Measurements from ENCODE around the gene JAK1. TPM values are rescaled to one million over a fixed set of nuclear protein-coding genes. Genes with fewer than 3 reads are reported as not detected.

JAK1 gene
- total RNA-seq, 3 donors from 2014 or later = 179 to 258 (median 196) TPM

DNA sequence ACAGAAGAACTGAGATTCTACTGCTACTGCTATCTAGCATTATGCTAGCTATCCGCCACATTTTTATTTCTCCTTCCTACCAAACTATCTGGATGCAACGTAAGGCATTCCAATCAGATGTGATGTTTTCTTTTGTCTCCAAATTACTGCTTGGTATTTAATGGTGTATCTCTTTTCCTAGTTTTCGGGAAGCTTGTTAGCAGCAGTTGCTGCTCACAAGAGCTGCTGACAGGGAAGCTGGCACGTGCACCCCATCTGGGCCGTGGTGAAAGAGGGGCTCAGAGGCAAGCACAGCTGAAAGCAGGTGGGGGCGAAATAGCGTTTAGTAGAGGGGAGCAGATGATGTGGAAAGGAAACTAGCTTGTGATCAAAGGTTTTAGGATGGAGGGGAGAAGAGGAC, 57.3 kb downstream of the JAK1 start:
- no peak overlapping the region for H3K27ac ChIP-seq
- TF ChIP-seq, protein P1, sequence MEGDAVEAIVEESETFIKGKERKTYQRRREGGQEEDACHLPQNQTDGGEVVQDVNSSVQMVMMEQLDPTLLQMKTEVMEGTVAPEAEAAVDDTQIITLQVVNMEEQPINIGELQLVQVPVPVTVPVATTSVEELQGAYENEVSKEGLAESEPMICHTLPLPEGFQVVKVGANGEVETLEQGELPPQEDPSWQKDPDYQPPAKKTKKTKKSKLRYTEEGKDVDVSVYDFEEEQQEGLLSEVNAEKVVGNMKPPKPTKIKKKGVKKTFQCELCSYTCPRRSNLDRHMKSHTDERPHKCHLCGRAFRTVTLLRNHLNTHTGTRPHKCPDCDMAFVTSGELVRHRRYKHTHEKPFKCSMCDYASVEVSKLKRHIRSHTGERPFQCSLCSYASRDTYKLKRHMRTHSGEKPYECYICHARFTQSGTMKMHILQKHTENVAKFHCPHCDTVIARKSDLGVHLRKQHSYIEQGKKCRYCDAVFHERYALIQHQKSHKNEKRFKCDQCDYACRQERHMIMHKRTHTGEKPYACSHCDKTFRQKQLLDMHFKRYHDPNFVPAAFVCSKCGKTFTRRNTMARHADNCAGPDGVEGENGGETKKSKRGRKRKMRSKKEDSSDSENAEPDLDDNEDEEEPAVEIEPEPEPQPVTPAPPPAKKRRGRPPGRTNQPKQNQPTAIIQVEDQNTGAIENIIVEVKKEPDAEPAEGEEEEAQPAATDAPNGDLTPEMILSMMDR (IDR thresholded peaks at IDR 0.05) = no peak
- no peak for TF ChIP-seq POLR2A (IDR thresholded peaks at IDR 0.05)
- TF ChIP-seq POLR2AphosphoS5 (IDR thresholded peaks at IDR 0.05) = no peak
- H3K4me1 ChIP-seq = no peaks in the 10 kb centered on the region
- intact Hi-C loops (cut with DNase I; ENCODE audit: low total_unique reads) = no loop called here
- H3K27me3 ChIP-seq = no peaks in the 10 kb centered on the region
- no peak overlapping the region for H3K4me3 ChIP-seq
- DNase-seq (ENCODE audit: low spot score in 2 of 2) = no peak
- no peaks in the 10 kb centered on the region for H3K36me3 ChIP-seq
- no peaks in the 10 kb centered on the region for H3K9me3 ChIP-seq

DNA sequence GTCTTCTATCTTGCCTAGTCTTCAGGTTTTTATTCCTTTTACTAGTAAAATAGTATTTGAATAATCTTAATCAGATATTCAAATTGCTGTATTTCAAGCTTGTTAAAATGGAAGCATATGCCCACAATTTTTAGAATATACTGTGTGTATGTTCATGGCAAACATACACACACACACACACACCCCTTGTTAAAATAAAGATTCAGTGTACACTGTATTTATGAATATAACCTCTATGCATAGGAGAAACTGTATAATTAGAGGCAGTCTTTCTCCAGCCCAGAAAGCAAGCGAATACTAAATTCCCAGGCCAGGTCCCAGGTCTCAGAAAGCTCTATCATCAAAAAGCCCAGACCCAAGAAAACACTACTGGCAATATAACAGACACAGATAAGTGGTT, 57.8 kb downstream of the JAK1 start:
- H3K4me1 ChIP-seq = no peaks in the 10 kb centered on the region
- intact Hi-C loops (cut with DNase I; ENCODE audit: low total_unique reads) = no loop called here
- H3K9me3 ChIP-seq = no peaks in the 10 kb centered on the region
- H3K36me3 ChIP-seq = no peaks in the 10 kb centered on the region
- DNase-seq (ENCODE audit: low spot score in 2 of 2) = no peak
- H3K27me3 ChIP-seq = no peaks in the 10 kb centered on the region
- H3K27ac ChIP-seq = no peak overlapping the region
- TF ChIP-seq, protein P1 (IDR thresholded peaks at IDR 0.05) = no peak
- TF ChIP-seq POLR2A (IDR thresholded peaks at IDR 0.05) = no peak
- TF ChIP-seq POLR2AphosphoS5 (IDR thresholded peaks at IDR 0.05) = no peak
- H3K4me3 ChIP-seq = no peak overlapping the region

DNA sequence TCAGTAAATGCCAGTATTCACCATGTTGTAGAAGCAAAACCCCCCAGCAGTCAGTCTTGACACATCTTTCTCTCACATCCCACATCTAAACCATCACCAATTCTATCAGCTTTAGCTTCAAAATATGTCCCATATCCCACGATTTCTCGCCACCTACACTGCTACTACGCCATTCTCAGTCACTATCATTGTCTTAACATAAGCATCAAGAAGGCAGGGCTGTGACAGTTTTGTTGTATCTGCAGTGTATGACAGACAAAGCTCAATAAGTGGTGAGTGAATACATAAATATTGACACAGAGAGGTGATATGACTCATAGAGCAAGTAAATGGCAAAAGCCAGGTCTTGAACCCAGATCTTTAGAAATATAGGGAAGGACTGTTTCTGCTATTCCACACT, 59.9 kb downstream of the JAK1 start:
- H3K27ac ChIP-seq = no peak overlapping the region
- DNase-seq (ENCODE audit: low spot score in 2 of 2) = no peak

DNA sequence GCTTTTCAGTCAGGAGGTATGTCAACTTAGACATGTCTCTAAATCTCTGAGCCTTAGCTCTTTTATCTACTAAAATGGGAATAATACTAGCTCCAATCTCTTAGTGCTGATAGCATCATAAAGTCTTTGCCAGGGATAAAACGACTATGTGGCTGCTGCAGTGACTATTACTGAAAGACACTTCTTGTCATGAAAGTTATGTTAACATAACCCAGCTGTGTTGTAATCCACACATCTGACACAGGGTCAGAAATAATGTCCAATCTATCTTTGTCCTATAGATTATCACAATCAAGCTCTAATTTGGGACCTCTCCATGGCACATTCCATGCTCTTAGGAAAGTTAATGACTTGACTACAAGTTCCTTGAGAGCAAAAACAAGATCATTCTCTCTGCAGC, 62.8 kb downstream of the JAK1 start:
- Histone ChIP-seq H3K4me1 (peaks cover 0 to 4% of the 10 kb centered on the region in 2 donors), H3K27ac (no peak overlapping the region), H3K4me3 (no peak overlapping the region), H3K27me3 (no peaks in the 10 kb centered on the region), H3K9me3 (no peaks in the 10 kb centered on the region), H3K36me3 (no peaks in the 10 kb centered on the region)
- no peak for DNase-seq (ENCODE audit: low spot score in 2 of 2)
- intact Hi-C loops (cut with DNase I; ENCODE audit: low total_unique reads) = no loop called here
- TF ChIP-seq POLR2AphosphoS5 (IDR thresholded peaks at IDR 0.05) = no peak
- TF ChIP-seq, protein P1 (IDR thresholded peaks at IDR 0.05) = no peak

More for the DNA sequence above, 59.9 kb downstream of the JAK1 start:
- H3K36me3 ChIP-seq = no peaks in the 10 kb centered on the region
- TF ChIP-seq POLR2A (IDR thresholded peaks at IDR 0.05) (no peak), POLR2AphosphoS5 (IDR thresholded peaks at IDR 0.05) (no peak)
- TF ChIP-seq, protein P1 (IDR thresholded peaks at IDR 0.05) = no peak
- intact Hi-C loops (cut with DNase I; ENCODE audit: low total_unique reads) = no loop called here
- H3K4me3 ChIP-seq = no peak overlapping the region
- no peaks in the 10 kb centered on the region for H3K4me1 ChIP-seq
- H3K27me3 ChIP-seq = no peaks in the 10 kb centered on the region
- H3K9me3 ChIP-seq = no peaks in the 10 kb centered on the region

DNA sequence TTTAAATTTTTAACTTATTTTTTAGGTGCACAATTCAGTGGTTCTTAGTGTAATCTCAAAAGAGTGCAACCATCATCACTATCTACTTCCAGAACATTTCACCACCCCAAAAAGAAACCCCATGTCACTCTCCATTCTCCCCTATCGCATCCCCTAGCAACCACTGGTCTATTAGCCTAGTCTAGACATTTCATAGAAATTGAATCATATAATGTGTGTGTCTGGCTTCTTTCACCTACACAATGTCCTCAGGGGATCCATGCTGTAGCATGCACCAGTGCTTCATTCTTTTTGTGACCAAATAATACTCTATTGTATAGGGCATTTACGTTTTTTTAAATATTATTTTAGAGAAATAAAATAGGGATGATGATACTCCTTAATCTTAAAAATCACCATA, 64.7 kb downstream of the JAK1 start:
- Histone ChIP-seq H3K4me1 (peaks cover 0 to 10% of the 10 kb centered on the region in 2 donors), H3K27me3 (no peaks in the 10 kb centered on the region), H3K4me3 (no peak overlapping the region), H3K27ac (no peak overlapping the region), H3K9me3 (no peaks in the 10 kb centered on the region), H3K36me3 (no peaks in the 10 kb centered on the region)
- no peak for TF ChIP-seq POLR2A (IDR thresholded peaks at IDR 0.05)
- intact Hi-C loops (cut with DNase I; ENCODE audit: low total_unique reads) = no loop called here
- no peak for DNase-seq (ENCODE audit: low spot score in 2 of 2)

DNA sequence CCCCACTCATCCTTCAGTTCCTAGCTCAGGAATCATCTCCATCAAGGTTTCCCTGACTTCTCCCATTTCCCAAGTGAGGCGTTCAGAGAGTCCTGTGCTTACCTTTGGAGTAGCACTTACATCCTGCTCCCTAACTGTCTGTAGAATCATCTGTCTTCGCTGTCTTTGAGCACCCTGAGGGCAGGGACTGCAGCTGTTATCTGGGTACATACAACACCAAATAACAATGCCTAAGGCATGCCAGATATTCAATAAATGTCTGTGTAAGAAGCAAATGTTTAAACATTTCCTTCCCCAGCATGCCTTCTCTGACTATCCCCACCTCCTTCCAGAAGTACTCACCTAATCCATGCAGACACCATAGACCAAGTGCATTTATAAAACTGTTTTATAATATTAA, 65.4 kb downstream of the JAK1 start:
- H3K36me3 ChIP-seq = no peaks in the 10 kb centered on the region
- no peaks in the 10 kb centered on the region for H3K9me3 ChIP-seq
- peaks cover 0 to 10% of the 10 kb centered on the region in 2 donors for H3K4me1 ChIP-seq

More for the DNA sequence above, 65.4 kb downstream of the JAK1 start:
- H3K27ac ChIP-seq = no peak overlapping the region
- DNase-seq (ENCODE audit: low spot score in 2 of 2) = no peak
- no peak for TF ChIP-seq POLR2A (IDR thresholded peaks at IDR 0.05)
- TF ChIP-seq POLR2AphosphoS5 (IDR thresholded peaks at IDR 0.05) = no peak
- TF ChIP-seq, protein P1 (IDR thresholded peaks at IDR 0.05) = no peak
- intact Hi-C loops (cut with DNase I; ENCODE audit: low total_unique reads) = no loop called here
- H3K4me3 ChIP-seq = no peak overlapping the region
- no peaks in the 10 kb centered on the region for H3K27me3 ChIP-seq

Data from breast epithelium (tissue), 4 donors.